HS-27A (cell line): ENCODE measurements around the gene TCIRG1.

Experiments
- DNase-seq: peaks from one replicate; pipeline ENCODE4 v3.0.0-alpha.2; 2012; ENCODE audit warnings: low read depth, missing footprints

Gene TCIRG1

GRCh38 chr11:68017980-68018729 is 20.7 kb upstream of the TCIRG1 start:
- DNase-seq: no peak

- no peak for DNase-seq
Observed at GRCh38 chr11:68018730-68019190, 20.1 kb upstream of the TCIRG1 start.

GRCh38 chr11:68019486-68019885 is 19.3 kb upstream of the TCIRG1 start:
- DNase-seq: no peak

GRCh38 chr11:68020575-68020974 is 18.2 kb upstream of the TCIRG1 start:
- no peak for DNase-seq

GRCh38 chr11:68021167-68021787 is 17.5 kb upstream of the TCIRG1 start:
- DNase-seq: no peak

GRCh38 chr11:68022531-68022930 is 16.3 kb upstream of the TCIRG1 start:
- no peak for DNase-seq

GRCh38 chr11:68024508-68024907 is 14.3 kb upstream of the TCIRG1 start:
- DNase-seq: no peak

- no peak for DNase-seq
Observed at GRCh38 chr11:68025047-68025446, 13.8 kb upstream of the TCIRG1 start.

GRCh38 chr11:68026391-68027105 is 12.3 kb upstream of the TCIRG1 start:
- no peak for DNase-seq

GRCh38 chr11:68027667-68028066 is 11.2 kb upstream of the TCIRG1 start:
- DNase-seq: no peak

- no peak for DNase-seq
Observed at GRCh38 chr11:68028802-68029545, 9.9 kb upstream of the TCIRG1 start.

- DNase-seq: peak; percentile 99
Observed at GRCh38 chr11:68030318-68031143, 8.3 kb upstream of the TCIRG1 start, which contains the start of gene NDUFS8. NDUFS8 (plus strand) TSS chr11:68030681; CDS start chr11:68032152, 1,471 bp downstream.

- DNase-seq: no peak
Observed at GRCh38 chr11:68031144-68031464, 7.7 kb upstream of the TCIRG1 start.

- no peak for DNase-seq
Observed at GRCh38 chr11:68032003-68032402, 6.8 kb upstream of the TCIRG1 start.

- no peak for DNase-seq
Observed at GRCh38 chr11:68032997-68033707, 5.7 kb upstream of the TCIRG1 start.

GRCh38 chr11:68033708-68034045 is 5.1 kb upstream of the TCIRG1 start:
- DNase-seq: no peak

- no peak for DNase-seq
Observed at GRCh38 chr11:68035266-68035876, 3.5 kb upstream of the TCIRG1 start.

- DNase-seq: no peak
Observed at GRCh38 chr11:68036141-68036716, 2.6 kb upstream of the TCIRG1 start.

- no peak for DNase-seq
Observed at GRCh38 chr11:68036717-68037239, 2.0 kb upstream of the TCIRG1 start.
